HG02885 (cell line): Measurements from ENCODE around the gene IPO11.
"Not testable (repeated sequence)": the region's sequence is repeated elsewhere in the genome, so short reads cannot be mapped to it uniquely, and the experiment has no call there.

Experiments used
- ATAC-seq: cut with Tn5 transposase; IDR thresholded peaks from one replicate; pipeline ENCODE4 v1.9.1; 2021; ENCODE audit warnings: mild to moderate bottlenecking; ENCODE audit not compliant: unreplicated experiment, poor library complexity

Gene IPO11

GRCh38 chr5:62627901-62628300 is 215.3 kb downstream of the IPO11 start:
- no peak for ATAC-seq

GRCh38 chr5:62631909-62632580 is 219.5 kb downstream of the IPO11 start:
- ATAC-seq, result no peak

- ATAC-seq, result no peak
Observed at GRCh38 chr5:62633243-62633642, 220.7 kb downstream of the IPO11 start.

- ATAC-seq, result no peak
Observed at GRCh38 chr5:62640446-62640845, 227.9 kb downstream of the IPO11 start.

GRCh38 chr5:62642468-62642867 is 229.9 kb downstream of the IPO11 start:
- no peak for ATAC-seq

- no peak for ATAC-seq
Observed at GRCh38 chr5:62643556-62644451, 231.2 kb downstream of the IPO11 start.

- no peak for ATAC-seq
Observed at GRCh38 chr5:62645223-62645622, 232.7 kb downstream of the IPO11 start.

GRCh38 chr5:62647241-62647640 is 234.7 kb downstream of the IPO11 start:
- no peak for ATAC-seq

GRCh38 chr5:62649025-62649424 is 236.5 kb downstream of the IPO11 start:
- ATAC-seq, result no peak

GRCh38 chr5:62649476-62650113 is 237.0 kb downstream of the IPO11 start:
- no peak for ATAC-seq

GRCh38 chr5:62650197-62650596 is 237.6 kb downstream of the IPO11 start:
- no peak for ATAC-seq

- ATAC-seq, result no peak
Observed at GRCh38 chr5:62652225-62652624, 239.7 kb downstream of the IPO11 start.

- no peak for ATAC-seq
Observed at GRCh38 chr5:62653001-62653863, 240.7 kb downstream of the IPO11 start.

GRCh38 chr5:62653864-62654575 is 241.5 kb downstream of the IPO11 start:
- ATAC-seq, result no peak

GRCh38 chr5:62657772-62658171 is 245.2 kb downstream of the IPO11 start:
- not testable (repeated sequence) for ATAC-seq

- no peak for ATAC-seq
Observed at GRCh38 chr5:62661126-62661525, 248.6 kb downstream of the IPO11 start.

GRCh38 chr5:62662521-62662920 is 250.0 kb downstream of the IPO11 start:
- no peak for ATAC-seq

GRCh38 chr5:62671479-62671878 is 258.9 kb downstream of the IPO11 start:
- ATAC-seq, result no peak

- ATAC-seq, result not testable (repeated sequence)
Observed at GRCh38 chr5:62676596-62676995, 264.0 kb downstream of the IPO11 start.
